ENCODE results near the gene ESRRB.

DNA sequence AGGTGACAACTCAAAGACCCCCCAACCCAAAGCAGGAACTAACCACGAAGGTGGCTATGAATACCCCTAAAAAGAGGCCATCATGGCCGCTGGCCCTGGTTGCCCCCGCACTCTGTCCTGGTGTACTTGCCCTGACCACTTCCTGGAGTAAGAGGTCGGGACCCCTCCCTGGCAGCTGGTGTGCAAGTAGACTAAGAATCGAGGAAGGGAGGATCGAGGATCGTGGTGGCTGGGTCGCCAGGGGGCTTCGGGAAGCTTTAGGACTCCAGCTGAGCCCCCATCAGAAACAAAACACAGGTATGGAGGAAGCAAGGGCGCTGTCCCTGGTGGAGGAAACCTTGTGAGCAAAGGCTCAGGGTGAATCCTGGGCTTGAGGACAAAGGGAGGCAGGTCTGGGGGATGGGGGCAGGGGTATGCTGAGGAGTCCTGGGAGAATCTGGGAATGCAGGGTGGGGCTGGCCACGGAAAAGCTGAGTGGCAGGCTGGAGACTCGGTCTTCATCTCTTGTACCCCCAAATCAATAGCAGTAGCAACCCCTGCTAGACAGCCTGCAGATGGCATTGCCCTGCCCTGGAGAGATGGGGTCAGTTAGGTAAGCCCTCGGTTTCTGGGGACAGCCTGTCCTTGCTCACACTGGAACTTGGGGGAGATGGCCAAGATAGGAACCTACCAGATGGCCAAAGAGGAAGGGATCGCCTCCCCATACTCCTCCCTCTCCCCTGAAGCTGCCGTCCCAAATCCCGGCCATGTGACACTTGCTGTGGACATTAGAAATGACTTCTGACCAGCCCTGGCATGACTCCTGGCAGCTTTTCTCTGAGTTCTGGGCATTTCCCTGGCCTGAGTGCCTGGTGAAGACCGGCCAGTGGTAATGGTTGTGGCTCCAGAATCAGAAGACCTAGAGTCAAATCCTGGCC lies 45.3 kb upstream of the ESRRB start:
- TF ChIP-seq ZFP30 (CRISPR knock-in tag; IDR thresholded peaks at IDR 0.05): no peak
- TF ChIP-seq TCF4 (CRISPR knock-in tag; IDR thresholded peaks at IDR 0.05; ENCODE audit: borderline replicate concordance): no peak
- TF ChIP-seq PPARA (CRISPR knock-in tag; IDR thresholded peaks at IDR 0.05; ENCODE audit: borderline replicate concordance): no peak
- TF ChIP-seq, protein P1, sequence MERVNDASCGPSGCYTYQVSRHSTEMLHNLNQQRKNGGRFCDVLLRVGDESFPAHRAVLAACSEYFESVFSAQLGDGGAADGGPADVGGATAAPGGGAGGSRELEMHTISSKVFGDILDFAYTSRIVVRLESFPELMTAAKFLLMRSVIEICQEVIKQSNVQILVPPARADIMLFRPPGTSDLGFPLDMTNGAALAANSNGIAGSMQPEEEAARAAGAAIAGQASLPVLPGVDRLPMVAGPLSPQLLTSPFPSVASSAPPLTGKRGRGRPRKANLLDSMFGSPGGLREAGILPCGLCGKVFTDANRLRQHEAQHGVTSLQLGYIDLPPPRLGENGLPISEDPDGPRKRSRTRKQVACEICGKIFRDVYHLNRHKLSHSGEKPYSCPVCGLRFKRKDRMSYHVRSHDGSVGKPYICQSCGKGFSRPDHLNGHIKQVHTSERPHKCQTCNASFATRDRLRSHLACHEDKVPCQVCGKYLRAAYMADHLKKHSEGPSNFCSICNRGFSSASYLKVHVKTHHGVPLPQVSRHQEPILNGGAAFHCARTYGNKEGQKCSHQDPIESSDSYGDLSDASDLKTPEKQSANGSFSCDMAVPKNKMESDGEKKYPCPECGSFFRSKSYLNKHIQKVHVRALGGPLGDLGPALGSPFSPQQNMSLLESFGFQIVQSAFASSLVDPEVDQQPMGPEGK (CRISPR knock-in tag; IDR thresholded peaks at IDR 0.05; ENCODE audit: borderline replicate concordance): no peak
- TF ChIP-seq TOX (CRISPR knock-in tag; IDR thresholded peaks at IDR 0.05; ENCODE audit: borderline replicate concordance): no peak
- TF ChIP-seq ESRRG (CRISPR knock-in tag; IDR thresholded peaks at IDR 0.05): no peak
- no peak for TF ChIP-seq BACH2 (CRISPR knock-in tag; IDR thresholded peaks at IDR 0.05; ENCODE audit: borderline replicate concordance)
- TF ChIP-seq, protein P2, sequence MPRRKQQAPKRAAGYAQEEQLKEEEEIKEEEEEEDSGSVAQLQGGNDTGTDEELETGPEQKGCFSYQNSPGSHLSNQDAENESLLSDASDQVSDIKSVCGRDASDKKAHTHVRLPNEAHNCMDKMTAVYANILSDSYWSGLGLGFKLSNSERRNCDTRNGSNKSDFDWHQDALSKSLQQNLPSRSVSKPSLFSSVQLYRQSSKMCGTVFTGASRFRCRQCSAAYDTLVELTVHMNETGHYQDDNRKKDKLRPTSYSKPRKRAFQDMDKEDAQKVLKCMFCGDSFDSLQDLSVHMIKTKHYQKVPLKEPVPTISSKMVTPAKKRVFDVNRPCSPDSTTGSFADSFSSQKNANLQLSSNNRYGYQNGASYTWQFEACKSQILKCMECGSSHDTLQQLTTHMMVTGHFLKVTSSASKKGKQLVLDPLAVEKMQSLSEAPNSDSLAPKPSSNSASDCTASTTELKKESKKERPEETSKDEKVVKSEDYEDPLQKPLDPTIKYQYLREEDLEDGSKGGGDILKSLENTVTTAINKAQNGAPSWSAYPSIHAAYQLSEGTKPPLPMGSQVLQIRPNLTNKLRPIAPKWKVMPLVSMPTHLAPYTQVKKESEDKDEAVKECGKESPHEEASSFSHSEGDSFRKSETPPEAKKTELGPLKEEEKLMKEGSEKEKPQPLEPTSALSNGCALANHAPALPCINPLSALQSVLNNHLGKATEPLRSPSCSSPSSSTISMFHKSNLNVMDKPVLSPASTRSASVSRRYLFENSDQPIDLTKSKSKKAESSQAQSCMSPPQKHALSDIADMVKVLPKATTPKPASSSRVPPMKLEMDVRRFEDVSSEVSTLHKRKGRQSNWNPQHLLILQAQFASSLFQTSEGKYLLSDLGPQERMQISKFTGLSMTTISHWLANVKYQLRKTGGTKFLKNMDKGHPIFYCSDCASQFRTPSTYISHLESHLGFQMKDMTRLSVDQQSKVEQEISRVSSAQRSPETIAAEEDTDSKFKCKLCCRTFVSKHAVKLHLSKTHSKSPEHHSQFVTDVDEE (CRISPR knock-in tag; IDR thresholded peaks at IDR 0.05): no peak
- TF ChIP-seq ZC3H10 (CRISPR knock-in tag; IDR thresholded peaks at IDR 0.05): no peak
- TF ChIP-seq RARB (CRISPR knock-in tag; IDR thresholded peaks at IDR 0.05): no peak
- TF ChIP-seq ISL1 (CRISPR knock-in tag; IDR thresholded peaks at IDR 0.05): no peak
- no peak for TF ChIP-seq SNAI2 (CRISPR knock-in tag; IDR thresholded peaks at IDR 0.05)
- TF ChIP-seq ZFP3 (CRISPR knock-in tag; IDR thresholded peaks at IDR 0.05): no peak
